Activated T-cell treated with anti-CD3 and anti-CD28 coated beads, Interleukin-2, amount 50 U/mL, for 1 hour (primary cell): ENCODE measurements around the gene IQCK.
"Not testable (repeated sequence)": the region's sequence is repeated elsewhere in the genome, so short reads cannot be mapped to it uniquely, and the experiment has no call there.

Source experiments
- DNase-seq: peaks from one replicate; pipeline ENCODE4 v3.0.0-alpha.2; 2020

Gene IQCK

DNA sequence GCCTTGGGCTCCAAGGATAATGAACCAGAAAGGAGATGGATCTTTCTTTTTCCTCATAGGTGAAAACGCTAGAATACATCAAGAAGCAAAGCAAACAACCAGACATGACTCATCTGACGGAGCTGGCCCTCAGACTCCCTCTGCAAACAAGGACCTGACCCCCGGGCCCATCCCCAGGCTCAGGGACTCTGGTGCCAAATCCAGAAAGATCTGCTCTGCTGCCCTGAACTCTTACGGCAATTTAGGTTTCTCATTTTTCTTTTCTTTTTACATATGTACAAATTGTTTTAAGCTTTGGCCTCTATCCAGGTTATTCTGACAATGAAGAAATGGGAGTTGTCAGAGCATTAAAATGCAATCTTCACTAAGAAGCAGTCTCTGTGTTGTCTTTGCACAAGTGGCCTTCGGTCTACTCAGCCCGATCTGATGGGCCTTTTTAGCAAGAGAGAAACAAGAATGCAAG, 17.7 kb upstream of the IQCK start:
- DNase-seq, result no peak

DNA sequence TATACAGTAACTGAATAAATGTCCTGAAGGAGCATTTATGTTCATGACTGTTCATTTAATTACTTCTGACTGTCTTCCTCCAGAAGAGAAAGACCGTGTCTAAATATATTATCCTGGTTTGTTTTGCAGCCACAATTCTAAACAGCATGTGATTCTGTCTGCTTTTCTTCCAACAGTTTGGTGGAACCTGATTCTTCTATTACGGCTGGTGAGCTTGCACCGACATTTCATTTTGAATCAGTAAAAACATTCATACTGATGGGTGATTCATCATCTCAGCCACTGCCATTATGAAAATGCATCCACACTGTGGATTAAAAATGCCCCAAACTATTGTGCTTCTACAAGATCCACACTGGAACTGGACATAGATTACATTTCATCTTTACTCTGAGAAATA, 17.0 kb upstream of the IQCK start:
- DNase-seq, result no peak

DNA sequence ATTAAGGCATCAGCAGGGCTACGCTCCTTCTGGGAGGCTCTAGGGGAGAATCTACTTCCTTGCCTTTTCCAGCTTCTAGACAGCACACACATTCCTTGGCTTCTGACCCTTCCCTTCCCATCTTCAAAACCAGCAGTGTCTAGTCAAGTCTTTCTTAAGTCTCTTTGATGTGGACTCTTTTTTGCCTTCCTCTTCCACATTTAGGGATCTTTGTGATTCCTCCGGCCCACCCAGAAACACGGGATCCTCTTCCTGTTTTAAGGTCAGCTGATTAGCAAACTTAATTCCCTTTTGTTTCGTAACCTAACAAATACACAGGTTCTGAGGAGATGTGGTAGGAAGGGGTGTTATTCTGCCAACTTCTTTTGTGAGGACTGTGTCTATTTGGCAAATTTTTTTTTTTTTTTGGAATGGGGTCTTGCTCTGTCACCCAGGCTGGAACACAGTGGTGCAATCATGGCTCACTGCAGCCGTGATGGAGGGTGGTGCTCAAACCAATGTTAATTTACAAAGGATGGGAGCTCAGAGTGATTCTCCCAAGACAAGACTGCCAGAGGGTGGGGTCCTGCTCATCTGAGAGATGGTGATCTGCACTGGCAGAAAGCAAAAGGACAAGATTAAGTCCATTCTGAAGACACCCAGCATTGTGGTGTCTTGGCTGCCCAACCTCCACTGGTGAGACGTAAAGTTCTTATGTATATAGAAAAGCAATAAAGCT, 14.7 kb upstream of the IQCK start:
- no peak for DNase-seq

DNA sequence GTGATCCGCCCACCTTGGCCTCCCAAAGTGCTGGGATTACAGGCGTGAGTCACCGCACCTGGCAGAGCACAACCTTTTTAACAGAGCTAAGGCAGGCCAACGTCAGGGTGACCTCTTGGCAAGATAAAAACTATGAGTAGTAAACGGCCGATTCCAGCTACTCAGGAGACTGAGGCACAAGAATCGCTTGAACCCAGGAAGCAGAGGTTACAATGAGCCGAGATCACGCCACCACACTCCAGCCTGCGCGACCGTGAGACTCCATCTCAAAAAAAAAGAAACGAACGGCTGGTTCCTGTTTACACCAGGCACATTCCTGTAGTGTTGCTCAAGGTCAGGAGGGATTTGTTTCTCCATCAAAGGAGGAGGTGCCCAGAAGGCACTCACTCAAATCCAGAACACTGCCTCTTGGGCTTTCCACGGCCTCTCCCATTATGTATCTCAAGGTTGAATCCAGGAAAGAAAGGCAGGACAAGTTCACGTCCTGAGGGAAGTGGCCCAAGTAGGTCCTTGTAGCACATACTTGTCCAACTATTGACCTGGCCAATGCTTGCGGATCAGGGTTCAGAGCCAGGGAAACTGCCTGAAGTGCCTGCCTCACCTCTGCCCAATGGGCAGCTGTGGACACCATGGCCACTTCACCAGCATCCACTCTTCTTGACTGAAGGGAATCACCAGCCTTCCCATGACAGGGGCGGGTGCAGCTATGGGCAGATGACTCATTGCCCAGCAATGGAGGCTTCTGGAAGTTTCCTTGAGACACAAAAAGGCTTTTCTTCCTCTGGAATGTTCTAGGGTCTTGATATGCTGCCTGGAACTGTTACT, 13.5 kb upstream of the IQCK start:
- DNase-seq, result no peak

DNA sequence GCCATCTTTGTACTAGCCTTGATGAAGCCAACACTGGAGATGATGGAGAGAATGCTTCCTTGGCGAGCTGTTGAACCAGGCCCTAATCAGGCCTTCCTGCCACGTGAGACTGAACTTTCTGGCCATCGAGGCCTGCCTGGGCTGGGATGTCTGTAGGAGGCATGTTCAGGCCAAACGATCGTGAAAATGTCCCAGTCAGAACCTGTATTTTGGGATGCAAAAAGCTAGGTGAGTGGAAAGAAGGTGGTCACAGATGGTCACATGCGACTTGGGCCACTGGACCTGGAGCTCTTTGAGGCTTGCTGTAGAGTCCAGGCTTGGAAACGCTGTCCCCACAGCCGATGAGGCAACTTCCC, 12.9 kb upstream of the IQCK start:
- DNase-seq, result no peak

DNA sequence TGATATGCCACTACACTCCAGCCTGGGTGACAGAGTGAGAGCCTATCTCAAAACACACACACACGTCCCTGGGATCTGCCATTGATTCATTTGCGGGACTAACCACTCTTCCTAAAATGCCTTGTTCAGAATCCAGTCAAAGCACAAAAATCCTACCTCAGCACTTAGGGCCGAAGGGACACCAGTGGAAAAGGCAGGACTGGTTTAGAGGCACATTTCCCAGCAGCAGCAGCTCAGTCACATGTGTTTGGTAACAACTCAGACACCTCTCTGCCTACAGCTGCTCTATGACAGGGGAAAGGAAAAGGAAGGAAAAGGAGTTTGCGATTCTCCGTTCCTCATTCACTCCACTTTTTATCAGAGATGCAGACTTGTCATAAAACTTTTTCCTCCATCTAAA, 12.2 kb upstream of the IQCK start:
- no peak for DNase-seq

DNA sequence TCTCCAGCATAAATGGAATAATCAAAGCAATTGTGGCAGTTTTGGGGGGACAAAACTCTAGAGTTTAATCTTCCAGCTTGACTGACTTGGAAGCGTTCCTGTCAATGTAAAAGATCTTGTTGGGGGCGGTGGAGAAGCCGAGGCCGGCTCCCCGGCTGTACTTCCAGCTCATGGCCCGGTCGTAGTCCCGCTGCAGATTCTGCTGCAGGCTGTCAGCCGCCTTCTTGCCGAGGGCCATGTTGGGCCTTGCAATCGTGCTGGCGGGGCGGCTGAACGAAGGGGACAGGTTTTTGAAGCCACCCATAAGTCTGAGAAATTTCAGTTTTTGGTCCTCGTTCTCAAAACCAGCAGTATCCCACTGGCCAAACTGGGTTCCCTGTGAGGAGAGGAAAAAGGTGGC, 11.2 kb upstream of the IQCK start:
- DNase-seq, result no peak

DNA sequence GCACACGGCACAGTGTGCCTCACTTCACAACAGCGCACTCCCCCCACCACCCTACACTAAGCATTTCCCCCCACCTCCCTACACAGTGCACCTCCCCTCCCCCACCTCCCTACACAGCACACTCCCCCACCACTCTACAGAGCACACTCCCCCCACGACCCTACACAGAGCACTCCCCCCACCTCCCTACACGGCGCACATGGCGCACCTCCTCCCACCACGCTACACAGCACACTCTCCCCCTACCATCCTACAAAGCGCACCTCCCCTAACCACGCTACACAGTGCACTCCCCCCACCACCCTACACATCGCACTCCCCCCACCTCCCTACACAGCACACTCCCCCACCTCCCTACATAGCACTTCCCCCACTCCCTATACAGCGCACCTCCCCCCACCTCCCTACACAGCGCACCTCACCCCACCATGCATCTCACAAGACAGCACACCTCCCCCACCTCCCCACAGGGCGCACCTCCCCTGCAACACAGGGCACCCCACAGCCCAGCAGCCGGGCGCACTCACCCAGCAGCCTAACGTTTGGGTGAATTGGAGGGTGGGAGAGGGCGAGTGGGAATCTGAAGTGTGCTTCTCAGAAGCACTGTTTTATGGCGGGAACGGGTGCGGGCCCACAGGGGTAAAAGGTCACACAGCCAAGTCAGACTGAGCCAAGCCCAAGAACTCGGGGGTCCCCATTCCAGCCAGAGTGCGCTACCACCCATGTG, 10.3 kb upstream of the IQCK start:
- no peak for DNase-seq

DNA sequence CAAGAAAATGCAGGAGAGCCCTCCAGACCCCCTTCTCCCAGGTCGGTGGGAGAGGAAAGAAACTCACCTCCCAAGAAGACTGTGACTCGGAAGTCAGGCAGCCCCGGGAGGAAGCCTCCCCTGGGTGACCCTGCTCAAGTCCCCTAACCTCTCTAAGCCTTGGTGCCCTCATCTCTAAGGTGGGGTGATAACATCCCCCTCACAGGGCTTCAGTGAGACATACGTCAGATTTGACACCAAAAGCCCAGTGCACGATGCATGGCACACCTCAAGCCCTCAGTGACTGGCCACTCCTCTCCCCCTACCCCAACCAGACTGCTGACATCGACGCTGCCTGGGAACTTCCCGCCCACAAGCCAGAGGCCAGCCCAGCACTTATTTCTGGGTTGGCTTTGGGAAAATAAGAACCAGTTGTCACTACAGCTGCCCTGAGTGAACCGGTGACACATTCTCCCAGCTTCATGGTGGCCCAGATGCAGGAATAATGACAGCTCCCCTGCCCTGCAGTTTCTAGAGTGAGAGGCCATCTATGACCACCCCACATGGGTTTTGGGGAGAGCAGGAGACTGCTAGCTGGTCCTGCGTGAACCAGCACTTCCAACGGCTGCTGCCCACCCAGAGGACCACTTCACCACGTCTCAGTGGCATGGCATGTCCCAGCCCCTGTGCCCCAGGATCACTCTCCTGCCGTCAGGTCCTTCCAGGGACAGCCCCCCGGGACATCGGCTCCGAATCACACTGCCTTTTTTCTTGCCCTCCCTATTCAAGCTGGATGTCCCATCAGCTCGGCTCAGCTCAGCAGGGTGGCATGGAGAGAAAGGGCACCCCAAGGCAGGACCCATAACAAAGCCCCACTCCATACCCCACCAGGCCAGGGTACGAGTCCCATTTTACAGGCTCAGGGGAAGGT, 9.5 kb upstream of the IQCK start:
- DNase-seq, result no peak

DNA sequence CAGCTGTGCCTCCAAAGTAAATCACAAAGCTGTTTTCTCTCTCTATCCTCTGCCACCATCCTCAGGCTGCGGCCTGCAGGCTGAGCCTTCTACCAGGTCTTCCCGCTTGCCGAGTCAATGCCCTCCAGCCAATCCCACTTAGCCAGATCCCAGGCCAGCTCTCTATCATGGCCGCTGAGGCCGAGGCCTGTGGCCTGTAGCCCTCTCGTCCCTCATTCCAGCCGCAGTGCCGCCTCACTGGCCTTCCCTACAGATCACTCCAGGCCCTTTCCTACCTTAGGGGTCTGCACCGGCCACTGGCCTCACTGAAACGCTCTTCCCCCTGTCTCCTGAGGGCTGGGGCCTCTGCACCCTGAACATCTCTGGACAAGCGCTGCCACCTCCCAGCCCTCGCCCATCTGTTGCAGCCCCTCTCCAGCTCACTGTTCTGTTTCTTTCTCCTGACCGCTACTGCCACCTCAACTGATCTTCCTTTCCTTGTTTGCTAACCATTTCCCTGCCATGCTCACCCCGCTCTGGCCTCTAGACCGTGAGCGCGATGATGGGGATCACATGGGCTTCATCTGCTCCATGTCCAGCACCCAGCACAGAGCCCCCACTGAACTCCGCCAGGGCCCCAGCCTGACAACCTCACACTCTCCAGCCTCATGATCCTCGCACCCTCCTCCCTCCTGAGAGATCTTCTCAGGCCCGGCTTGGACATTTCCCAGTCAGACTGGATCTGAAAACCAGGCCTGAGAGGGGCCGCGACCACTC, 8.5 kb upstream of the IQCK start:
- no peak for DNase-seq

DNA sequence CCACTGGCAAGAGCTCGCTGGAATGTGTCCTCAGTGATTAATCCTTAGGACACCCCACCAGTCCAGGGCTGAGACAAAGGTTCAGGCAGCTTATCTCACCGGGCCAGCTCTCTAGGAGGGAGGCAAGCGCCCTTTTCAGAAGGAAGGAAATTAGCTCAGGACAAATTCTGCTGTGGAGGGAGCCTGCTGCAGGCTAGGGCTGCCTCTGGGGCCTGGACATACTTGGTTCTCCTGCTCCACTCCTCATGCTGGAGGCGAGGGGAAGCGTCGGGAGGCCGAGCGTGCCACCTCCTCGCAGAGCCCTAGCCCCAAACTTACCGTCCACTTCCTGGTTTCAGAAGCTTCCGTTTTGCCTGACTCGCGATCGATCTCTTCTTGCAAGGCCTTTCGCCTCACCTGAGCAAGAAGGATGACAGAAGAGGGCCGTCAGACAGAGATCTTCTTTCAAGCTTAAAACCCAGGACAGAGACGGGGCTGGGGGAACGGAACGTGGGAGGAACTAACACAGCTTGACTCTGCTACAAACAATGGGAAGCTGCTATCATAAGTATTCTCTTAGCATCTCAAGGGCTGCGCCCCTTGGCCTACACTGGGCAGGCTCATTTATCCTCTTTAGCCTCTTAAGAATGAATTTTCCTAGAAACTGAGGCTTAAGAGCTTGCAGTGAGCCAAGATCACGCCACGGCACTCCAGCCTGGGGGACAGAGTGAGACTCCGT, 7.7 kb upstream of the IQCK start:
- no peak for DNase-seq

DNA sequence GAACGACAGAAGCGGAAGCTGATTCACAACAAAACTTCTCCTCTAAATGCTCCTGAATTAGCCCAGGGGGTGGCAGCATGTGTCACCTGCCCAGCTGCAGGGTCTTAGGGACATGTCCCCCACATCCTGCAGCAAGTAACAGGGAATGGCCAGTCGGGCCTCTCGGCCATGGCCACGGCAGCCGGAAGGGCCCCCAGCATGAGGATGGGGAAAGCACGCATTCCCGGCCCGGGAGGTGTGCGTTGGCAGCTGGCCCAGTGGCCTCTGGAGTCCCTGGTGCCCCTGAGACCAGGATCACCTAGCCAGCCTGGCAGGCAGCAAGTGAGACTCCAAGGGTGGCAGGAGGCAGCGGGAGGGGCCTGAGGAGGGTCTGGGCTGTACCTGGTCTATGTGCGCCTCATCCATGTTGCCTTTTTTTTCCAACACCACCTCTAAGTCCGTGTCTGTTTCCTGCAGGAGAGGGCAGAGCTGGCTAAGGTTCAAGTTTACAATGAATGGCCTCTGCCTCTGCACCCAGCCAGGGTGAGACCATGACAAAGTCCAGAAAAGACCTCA, 7.0 kb upstream of the IQCK start:
- DNase-seq, result no peak

DNA sequence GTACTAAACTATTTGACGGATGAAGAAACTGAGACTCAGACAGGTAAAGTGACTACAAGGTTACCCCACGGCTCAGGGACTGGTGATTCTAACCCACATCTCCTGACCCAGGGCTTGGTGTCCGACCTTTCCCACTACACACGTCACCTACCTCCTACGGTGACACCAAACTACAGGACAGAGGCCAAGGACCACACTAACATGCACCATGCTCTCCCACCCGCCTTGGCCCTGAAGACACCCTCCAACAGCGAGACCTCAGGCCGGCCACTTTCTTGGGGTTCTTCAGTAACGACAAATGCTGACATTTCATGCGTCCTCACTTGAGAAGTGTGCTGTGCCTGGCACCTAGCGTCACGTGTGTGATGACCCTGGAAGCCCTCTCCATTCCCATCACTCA, 6.4 kb upstream of the IQCK start:
- DNase-seq, result no peak

DNA sequence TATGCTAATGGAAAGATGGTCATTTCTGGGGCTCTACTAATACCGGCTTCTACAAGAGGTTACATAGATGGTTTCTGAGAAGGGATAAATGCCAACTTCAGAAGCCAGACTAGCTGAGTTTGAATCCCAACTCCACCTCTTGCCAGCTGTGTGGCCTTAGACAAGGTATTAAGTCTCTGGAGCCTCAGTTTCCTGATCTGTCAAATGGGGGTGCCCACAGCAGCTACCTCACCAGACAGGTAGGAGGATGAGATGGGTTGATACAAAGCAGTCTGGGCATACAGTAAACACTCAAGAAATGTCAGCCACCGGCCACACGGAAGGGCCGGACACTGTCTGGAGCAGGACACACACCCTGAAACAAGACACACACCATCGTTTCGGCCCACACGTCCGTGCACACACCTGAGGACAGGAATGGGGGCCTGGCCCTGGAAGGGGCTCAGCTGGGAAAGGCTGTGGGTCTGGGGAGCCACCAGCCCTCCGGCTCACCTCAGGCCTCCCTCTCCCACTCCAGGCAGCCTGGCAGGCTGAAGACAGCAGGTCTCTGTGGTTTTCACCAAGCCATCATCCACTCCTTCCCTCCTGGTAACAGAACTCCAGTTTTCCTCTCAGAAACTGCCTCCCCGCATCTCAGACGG, 5.5 kb upstream of the IQCK start:
- DNase-seq, result no peak

DNA sequence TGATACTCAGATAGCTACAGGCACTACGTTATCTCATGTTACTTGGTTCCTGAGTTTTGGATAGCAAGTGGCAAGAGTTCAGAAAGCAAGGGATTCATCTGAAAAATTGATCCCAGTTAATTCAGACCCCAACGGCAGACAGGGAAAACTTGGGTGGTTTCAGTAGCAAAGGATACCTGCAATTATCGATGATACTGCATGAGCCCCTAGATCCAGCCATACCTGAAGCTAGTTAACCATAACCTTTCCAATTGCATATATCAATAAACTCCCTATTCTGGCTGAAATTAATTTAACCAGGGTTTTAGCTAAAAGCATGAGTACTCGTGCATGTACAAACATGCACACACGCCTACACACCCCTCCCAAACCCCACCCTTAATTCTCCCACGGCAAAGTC, 4.4 kb upstream of the IQCK start:
- no peak for DNase-seq

DNA sequence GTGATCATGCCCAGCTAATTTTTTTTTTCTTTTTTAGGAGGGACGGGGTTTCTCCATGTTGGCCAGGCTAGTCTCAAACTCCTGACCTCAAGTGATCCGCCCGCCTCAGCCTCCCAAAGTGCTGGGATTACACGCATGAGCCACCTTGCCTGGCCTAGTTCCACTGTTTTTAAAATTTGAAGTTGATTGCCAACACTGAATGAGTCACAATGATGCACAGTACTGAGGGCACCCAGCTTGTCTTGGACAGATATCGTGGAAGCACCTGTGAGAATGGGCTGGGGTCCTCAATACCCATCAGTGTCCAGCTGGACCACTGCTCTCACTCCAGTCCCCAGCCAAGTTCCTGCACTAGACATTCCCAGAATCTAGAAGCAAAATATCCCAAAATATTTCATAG, 2.5 kb upstream of the IQCK start:
- no peak for DNase-seq

DNA sequence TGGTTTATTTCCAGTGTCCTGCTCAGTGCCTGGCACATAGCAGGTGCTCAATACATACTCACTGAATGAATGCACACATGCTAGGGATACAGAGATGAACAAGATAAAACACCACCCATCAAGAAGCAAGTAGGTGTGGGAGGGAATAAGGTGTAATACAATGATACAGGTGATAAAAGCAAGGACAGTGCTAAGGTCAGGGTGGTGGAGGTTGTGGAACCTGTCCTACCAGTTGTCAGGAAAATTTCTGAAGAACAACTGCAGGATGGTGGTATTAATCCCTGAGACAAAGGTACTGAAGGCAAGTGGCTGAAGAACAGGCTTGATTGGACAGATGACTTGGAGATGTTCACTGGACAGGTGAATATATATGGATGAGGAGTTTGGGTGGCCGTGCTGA, 1.9 kb upstream of the IQCK start:
- no peak for DNase-seq

DNA sequence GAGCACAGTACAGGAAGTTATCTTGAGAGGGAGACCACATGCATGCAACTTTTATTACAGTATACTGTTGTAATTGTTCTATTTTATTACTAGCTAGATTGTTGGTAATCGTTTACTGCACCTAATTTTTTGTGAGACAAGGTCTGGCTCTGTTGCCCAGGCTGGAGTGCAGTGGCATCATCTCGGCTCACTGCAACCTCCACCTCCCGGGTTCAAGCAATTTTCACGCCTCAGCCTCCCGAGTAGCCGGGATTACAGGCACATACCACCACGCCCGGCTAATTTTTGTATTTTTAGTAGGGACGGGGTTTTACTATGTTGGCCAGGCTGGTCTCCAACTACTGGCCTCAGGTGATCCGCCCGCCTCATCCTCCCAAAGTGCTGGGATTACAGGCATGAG, 1.3 kb upstream of the IQCK start:
- not testable (repeated sequence) for DNase-seq

DNA sequence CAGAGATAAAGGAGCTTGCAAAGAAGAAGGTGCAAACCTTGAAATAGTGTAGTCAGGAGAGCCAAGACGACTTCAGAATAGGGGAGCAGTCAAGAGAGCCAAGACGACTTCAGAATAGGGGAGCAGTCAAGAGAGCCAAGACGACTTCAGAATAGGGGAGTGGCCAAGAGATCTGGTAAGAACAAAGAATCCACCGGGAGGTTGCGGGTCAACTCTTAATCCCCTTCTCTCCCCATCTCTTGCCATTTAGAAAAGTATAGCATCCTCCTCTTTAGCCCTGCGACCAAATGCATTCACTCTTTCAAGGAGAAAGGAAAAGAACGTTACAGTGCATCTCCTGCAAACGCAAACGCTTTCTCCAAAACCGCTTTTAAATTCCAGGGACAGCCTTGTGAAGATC, 757 bp upstream of the IQCK start:
- no peak for DNase-seq

DNA sequence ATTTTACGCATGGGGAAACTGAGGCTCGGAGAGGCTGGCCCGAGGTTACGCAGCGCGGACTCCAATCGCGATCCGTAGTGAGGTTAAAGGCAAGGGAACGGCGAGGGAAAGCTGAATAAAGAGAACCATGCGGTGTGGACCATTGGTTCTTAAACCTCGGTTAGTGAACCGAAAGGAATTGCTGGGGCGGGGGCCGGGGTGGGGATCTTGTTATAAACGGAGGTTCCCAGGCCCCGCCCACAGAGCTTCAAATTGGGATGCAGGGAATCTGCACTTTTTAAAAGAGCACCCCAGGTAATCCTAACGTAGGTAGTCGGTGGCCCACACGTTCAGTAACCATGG, 524 bp downstream of the IQCK start:
- DNase-seq, result no peak
